ENCODE results near the gene NBPF1.
"Not testable (repeated sequence)": the region's sequence is repeated elsewhere in the genome, so short reads cannot be mapped to it uniquely, and the experiment has no call there.

Gene NBPF1

DNA sequence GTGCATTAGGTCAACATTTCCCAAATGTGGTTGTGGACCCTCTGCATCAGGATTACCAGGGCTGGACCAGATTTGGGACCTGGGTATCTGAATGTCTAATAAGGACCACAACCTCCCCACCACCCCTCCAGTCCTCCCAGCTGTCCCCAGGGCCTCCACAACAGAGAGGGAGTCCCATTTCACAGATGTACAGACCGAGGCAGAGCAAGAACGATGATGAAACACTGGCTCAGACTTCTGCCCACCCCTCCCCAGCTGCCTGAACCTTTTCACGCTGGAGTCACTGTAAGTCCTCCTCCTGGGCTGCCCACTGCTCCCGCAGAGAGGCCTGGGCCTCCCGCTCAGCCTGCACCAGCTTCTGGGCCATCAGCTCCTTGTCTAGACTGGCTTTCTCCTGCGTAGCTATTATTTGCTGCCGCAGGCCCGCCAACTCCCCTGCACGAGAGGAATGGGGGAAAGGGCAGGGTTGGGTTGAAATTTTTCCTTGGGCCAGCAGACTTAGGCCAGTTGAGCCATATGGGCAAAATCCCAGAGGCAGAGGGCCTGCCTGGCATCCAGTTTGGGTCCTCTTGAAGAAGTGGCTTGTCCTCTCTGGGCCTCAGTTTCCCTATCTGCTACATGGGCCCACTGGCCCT, 8.4 kb upstream of the NBPF1 start:
- not testable (repeated sequence) for DNase-seq

DNA sequence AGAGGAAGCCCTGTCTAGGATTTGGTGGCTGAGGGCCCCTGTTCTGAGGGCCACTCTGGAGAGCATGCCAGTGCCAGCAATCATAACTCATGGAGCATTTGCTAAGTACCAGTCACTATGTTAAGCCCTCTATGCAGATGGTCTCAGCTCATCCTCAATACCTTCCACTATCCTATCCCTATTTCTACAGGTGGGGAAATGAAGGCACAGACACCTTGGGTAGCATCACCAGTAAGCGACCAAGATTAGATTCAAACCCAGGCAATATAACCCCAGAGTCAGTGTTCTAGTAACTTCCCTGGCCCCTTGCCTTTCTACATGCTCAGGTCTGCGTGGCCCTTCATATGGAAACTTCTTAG, 7.9 kb upstream of the NBPF1 start:
- DNase-seq, result no peak

DNA sequence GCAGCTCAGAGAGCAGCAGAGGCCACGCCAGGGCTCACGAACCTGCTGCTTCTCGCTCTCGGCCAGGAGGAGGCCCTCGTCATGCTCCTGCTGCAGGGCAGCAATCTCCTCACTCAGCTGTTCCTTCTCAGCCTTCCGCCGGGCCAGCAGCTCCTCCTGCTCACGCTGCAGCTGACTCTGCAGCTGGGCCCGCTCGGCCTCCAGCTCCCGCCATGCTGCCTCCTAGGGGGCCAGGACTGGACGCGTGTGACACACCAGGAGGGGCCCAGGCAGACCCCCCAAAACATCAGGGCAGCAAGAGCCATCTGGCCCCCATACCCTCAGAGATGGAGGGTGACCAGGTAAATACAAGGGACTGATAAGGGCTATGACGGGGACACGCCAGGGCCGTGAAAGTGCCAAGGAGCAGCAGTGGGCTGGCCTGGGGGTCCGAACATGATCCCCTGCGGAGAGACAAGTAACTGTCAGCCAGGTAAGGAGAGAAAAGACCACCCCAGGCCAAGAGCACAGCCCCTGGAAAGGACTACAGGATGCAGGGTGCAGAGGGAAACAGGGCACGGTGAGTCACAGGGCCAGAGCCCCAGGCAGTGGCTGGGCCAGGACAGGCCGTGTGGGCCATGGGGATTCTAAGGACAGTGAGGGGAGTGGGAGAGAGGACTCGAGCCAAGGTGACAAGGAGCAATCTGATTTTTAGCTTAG, 6.6 kb upstream of the NBPF1 start:
- not testable (repeated sequence) for DNase-seq

DNA sequence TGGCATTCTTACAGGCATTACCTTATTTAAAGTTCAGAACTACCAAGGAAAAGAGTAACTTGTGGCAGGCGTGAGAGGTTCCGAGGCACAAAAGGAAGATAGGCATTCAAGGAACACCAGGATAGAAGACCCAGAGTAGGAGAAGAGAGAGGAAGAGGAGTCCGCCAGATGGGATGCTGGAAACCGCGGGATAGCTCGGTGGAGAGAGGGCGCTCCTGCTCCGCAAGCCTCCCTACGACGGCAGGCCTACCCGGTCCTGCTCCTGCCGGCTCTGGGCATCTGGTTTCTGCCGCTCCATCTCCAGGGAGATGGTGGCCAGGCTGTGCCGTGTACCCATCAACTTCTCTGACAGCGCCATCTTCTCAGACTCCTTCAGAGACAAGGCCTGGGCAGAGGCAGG, 5.4 kb upstream of the NBPF1 start:
- no peak for DNase-seq

DNA sequence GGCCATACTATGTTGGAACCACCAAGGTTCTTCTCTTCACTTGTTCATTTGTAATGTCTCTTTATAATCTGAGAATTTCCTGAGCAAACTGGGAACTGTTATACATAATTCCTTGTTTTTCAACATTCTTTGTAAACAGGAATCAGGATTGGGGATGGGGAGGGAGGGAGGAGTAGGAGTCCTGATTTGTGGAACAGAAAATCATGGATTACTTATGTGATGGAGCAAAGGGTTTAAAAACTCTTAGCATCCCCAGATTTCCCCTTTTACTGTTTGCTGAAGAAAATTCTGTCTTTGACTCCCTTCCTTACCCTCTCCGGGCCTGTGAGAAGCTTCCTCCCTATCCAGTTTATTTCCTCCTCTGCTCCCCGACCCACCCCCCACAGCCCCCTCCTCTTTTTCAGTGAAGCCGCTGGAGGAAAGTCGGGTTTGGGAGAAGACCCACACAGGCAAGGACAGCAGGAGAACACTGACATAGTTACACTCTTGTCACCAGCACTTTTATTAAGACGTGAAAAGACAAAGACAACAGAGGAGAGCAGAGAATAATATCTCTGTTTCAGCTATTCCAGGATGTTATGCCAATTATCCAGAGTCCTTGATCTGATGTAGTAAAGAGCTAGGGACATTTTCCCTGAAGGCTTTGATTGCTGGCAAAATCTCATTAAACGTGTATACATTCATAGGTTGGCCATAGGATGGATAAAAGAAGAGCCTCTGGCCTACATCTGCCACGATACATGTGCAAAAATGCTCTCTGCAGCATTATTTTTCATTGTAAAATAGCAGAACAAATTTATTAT, 4.6 kb upstream of the NBPF1 start:
- no peak for DNase-seq

DNA sequence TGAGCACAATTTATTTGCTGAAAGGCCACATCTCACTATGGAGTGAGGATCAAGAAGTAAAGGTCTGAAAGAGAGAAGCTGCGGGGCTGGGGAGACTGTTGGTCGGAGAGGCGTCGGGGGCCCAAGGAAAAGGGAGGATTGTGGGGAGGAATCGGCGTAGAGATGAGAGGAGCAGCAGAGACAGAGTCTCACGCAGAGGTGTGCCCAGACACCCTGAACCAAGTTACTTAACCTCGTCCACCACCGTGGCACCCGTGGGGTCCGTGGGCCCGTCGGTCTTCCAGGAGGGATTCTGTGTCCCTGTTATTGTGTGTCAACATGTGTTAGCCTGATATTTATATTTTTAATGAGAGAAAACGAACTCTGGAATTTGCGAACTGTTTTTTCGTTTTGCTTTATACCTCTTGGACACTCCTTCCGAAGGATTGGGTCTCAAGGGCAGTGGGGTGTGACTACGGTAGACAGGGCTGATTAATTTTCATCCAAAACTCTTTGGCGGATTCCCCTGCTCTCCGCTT, 3.8 kb upstream of the NBPF1 start:
- DNase-seq, result no peak

DNA sequence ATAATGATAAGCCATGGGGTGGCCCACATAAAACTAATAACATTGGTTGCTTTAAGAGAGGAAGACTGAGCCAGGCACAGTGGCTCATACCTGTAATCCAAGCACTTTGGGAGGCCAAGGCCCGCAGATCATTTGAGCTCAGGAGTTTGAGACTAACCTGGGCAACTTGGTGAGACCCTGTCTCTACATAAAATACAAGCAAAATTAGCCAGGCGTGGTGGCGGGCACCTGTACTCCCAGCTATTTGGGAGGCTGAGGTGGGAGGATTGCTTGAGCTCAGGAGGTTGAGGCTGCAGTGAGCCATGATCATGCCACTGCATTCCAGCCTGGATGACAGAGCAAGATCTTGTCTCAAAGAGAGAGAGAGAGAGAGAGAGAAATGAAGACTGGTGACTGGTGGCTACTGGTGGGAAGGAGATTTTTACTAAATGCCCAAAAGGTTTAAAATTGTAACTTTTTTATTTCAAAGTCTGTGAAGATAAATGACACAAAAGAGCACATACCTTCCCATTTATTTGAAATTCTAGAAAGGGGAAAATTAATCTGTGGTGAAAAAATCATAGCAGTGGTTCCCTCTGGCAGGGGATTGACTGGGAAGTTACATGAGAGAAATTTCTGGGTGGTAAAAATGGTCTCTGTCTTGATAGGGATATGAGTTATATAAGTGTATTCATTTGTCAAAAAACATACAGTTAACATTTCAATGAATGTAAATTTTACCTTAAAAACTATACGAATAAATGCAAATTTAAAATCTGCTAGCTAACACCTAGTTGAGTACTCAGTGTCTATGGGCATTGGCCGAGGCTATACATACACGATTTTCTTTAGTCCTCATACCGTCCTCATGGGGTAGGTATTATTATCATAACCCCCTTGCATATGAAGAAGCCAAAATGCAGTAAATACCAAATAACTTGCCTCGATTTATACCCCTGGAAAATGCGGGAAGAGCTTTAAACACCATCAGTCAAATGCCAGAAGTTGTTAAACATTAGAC, 2.2 kb upstream of the NBPF1 start:
- DNase-seq, result no peak

DNA sequence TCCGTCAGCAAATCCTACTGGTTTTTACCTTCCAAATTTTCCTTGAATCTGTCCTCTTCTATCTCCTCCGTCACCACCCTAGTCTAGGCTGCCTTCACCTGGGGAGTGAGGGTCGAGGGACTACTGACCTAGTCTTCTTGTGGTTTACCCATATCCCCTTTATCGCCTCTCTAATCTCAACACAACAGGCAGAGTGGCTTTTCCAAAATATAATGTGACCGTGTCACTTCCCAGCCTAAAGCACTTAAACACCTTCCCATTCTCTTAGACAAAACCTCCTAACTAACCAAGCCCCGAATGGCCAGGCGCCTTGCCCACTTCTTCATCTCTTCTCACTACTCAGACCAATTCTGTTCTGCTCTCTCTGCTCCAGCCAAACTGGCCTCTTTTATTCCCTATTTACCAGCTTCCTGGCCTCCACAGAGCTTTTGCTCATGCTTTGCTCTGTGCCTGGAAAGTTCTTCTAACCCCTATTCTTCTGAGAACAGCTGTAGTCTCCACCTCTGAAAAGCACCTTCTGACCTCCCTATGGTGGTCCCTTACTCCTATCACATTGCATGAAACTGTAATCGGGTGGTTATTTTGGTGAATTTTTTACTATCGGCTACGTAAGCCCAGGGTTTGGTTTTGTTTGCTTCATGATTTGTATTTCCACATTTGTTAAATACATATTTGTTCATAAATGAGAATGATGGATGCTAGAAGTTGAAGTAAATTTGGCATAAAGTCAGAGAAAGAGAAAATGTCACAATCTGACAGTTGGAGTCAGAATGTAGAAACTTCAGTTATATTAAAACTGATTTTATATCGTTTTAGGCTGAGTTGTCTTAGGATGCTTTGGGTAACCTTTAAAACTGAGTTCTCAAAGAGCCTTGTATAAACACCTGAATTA, 1.2 kb upstream of the NBPF1 start:
- no peak for DNase-seq

DNA sequence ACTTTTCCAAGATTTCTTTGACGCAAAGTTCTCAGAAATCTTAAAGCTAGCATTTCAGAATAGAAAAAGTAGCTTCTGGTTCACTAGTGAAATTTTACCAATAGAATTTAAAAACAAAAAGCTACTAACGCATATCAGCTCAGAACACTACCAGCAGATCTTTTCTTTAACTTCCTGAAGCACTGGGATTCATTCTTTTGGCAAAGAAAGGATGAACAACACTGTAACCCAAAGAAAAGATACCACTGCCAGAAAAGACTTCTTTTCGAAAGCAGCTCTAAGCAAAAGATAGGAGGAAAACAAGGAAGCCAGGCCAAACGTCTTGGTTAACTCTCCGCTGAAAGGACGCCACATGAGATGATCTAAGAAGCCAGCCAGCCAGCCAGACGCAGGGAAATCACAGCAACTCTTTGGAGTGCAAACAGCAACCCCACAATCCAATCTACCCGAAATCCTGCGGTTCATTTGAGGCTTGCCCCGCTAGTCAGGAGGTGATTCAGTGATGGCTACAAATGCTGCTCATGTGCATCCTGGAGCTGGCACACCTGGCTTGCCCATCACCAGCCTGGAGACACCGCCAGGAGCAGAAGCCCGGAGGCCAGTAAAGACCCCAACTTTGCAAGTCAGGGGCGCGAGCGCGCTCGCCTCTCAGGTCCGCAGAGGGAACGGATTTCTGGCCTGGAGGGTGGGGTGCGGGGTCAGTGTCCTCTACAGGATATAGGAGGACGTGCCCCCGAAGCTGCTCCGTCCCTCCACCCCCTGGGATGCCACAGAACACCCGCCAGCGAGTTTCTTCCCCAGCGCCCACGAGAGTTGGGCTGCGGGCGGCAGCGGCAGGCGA, 812 bp downstream of the NBPF1 start:
- no peak for DNase-seq

DNA sequence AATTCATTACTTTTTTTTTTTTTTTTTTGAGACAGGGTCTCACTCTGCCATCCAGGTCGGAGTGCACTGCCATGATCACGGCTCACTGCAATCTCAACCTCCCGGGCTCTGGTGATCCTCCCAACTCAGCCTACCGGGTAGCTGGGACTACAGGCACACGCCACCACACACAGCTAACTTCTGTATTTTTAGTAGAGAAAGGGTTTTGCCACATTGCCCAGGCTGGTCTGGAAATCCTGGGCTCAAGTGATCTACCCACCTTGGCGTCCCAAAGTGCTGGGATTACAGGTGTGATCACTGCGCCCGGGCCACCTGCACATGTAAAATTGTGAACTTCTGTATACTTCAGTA, 1.4 kb downstream of the NBPF1 start:
- DNase-seq, result not testable (repeated sequence)

DNA sequence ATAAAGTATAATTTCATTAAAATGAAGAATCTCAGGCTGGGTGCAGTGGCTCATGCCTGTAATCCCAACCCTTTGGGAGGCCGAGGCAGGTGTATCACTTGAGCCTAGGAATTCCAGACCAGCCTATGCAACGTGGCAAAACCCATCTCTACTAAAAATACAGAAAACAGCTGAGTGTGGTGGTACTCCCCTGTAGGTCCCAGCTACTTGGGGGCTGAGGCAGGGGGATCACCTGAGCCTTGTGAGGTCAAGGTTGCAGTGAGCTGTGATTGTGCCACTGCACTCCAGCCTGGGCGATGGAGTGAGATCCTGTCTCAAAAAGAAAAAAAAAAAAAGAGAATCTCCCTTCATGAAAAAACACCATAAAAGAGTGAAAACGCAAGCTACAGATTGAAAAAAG, 2.2 kb downstream of the NBPF1 start:
- not testable (repeated sequence) for DNase-seq

DNA sequence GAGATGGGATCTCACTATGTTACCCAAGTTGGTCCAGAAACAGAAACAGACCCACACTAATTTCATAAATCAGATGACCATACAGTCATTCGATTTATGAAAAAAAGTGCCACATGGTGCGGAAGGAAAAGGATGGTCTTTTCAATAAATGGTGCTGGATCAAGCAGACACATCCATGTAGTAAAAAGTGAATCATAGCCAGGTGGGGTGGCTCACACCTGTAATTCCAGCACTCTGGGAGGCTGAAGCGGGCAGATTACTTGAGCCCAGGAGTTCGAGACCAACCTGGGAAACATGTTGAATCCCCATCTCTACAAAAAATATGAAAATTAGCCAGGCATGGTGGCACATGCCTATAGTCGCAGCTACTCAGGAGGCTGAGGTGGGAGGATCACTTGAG, 2.8 kb downstream of the NBPF1 start:
- DNase-seq, result not testable (repeated sequence)

DNA sequence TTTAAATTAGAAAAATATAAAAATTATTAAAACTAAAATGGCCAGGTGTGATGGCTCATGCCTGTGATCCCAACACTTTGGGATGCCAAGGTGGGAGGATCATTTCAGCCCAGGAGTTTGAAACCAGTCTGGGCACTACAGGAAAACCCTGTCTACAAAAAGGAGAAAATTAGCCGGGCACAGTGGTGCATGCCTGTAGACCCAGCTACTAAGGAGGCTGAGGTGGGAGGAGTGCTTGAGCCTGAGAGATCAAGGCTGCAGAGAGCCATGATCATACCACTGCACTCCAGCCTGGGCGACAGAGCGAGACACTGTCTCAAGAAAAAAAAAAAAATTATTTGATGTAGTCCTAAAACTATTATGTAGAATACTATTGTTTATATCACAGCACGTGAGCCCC, 3.6 kb downstream of the NBPF1 start:
- not testable (repeated sequence) for DNase-seq

DNA sequence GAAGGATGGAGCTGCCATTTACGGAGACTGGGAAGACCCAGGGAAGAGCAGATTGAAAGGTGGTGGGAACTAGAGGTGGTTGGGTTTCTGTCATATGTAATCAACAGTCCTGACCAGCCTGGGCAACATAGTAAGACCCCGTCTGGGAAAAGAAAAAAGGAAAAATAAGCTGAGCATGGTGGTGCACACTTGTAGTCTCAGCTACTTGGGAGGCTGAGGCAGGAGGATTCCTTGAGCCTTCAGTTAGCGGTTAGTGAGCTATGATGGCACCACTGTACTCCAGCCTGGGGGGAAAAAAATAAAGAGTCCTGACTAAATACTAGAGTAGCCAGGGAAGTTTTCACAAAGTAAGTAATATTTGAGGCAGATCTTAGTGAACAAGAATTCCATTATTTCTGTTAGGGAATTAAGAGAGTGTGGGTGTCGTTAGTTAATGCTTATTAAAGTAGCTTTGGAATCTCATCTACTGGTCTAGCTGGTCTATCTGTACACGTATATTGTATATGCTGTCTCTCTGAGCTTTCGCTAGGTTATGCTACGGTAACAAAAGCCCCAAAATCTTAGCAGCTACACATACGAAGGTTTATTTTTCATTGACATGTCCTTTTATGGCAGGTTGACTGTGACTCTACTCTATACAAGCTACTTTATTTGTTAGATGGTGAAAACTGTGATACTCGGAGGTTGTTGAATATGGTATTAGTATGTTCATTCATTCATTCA, 4.4 kb downstream of the NBPF1 start:
- no peak for DNase-seq

DNA sequence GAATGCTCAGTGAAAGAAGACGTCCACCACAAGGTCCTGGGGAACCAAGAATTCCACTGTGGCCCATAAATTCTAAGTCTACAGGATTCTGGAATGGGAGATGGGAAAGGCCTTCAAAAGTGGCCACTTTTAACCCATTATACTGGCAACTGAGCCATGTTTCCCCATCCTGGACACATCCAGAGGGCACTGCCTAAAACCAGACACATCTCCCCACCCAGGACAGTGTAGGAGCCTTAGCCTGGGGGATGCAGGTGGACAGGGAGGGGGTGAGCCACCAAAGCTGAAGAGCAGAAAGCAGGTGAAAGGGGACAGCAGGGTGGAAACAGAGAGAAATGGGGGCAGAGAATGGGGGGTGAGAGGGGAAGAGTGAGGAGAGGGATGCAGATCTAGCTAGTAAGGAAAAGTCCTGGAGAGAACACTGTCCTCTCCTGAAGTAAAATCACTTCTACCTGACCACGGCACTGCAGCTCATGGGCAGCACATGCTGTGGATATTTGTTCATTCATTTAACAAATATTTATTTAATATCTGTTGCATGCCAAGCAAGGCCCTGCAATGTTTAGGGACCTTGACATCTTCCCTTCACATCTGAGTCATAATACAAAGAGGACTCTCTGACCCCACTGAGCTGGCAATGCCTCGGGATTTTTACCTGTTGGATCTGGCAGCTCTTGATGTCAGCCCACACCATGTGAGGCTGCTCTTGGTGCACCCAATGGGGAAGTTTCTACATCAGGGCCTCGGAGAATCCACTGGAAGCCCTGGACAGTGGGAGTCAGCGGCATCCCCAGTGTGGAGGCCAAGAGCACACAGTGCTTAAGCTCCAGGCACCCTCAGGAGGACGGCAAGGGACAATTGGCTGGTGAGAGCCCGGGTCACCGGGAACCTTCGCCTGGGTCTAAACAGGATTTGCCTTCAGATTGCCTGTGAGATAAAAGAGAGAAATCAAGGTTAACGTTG, 5.2 kb downstream of the NBPF1 start:
- not testable (repeated sequence) for DNase-seq

DNA sequence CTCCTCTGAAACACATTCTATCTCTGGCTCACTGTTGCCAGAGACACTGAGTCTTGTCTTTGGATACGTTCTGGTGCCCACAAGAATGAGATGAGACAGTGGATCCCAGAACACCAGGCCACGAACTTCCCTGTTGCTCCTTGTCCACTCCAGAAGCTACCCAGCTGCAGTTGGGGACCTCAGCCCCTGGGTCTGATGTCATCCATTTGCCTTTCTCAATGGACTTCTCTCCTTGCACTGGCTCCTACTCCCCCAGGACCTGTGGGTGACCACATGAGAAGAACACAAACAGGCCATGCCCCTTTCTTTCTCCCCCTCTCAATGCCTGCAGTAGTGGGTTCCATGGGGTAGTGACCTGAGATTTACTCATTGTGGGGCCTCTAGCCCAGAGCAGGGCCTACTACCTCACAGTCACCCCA, 5.9 kb downstream of the NBPF1 start:
- DNase-seq, result no peak

DNA sequence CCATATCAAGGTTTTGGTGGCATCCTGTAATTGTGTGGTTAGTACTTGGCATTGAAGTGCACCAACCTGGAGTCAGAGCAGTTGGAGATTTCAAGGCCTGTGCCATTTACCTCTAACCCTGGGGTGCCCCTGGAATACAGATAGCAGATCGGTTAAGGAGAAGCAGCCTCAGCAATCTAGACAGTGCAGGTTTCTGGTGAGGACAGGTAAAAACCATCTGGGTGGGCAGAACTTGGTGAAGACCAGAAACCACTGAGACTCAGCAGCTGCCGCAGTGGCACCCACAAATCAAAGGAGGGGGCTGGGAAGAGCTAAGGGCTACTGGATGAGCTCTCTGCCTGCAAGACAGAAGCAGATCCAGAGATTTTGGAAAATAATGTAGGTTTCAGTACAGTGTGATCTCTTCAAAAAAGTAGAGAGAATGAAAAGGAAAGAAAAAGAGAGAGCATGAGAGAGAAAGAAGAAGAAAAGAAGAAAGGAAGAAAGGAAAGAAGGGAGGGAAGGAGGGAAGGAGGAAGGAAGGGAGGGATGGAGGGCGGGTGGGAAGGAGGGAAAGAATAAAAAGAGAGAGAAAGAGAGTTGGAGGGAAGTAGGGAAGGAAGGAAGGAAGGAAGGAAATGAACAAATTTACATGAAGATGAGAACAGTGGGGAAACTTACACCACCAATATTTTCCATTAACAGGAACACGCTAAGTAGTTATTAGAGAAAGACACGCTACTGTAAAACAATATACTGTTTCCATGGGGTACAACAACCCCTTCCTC, 6.5 kb downstream of the NBPF1 start:
- not testable (repeated sequence) for DNase-seq
